Sigmoid colon (tissue), 7 donors: ENCODE results near the gene ATP9A. TPM values are rescaled to one million over a fixed set of nuclear protein-coding genes. Genes with fewer than 3 reads are reported as not detected.

ENCODE experiments used
- DNase-seq: peaks from one replicate; pipeline ENCODE4 v3.0.0-alpha.2; 2019
- H3K27ac ChIP-seq, 4 donors: fragments of 200-600 bp; sonication (generic); one replicate each; pipeline ENCODE4 v1.5.1; 2016 to 2019; ENCODE audit warnings: mild to moderate bottlenecking in 1 of 4
- H3K27me3 ChIP-seq, 3 donors: fragments of 200-600 bp; sonication (generic); one replicate each; pipeline ENCODE4 v1.5.1; 2019; ENCODE audit warnings: mild to moderate bottlenecking in 1 of 3
- H3K36me3 ChIP-seq, 4 donors: fragments of 200-600 bp; sonication (generic); one replicate each; pipeline ENCODE4 v1.5.1; 2016 to 2019
- H3K4me1 ChIP-seq, 4 donors: fragments of 200-600 bp; sonication (generic); one replicate each; pipeline ENCODE4 v1.5.1; 2017 to 2019
- H3K4me3 ChIP-seq, 4 donors: fragments of 200-600 bp; sonication (generic); one replicate each; pipeline ENCODE4 v1.5.1; 2017 to 2019; ENCODE audit warnings: mild to moderate bottlenecking in 2 of 4, moderate library complexity in 1 of 4
- H3K9me3 ChIP-seq, 4 donors: fragments of 200-600 bp in 3 of 4; sonication (generic) in 3 of 4; one replicate each; pipeline versions ENCODE4 v1.5.1 to v1.6.1; 2013 to 2019
- EP300 ChIP-seq, 4 donors: sonication (generic); formaldehyde crosslinking; IDR thresholded peaks; one replicate each; pipeline ENCODE4 v1.6.1; 2017; ENCODE audit warnings: antibody characterized with exemption in 4 of 4
- POLR2A ChIP-seq, 2 donors: fragments of 450-650 bp; IDR thresholded peaks; one replicate each; pipeline ENCODE4 v1.6.1; 2016; ENCODE audit warnings: antibody characterized with exemption in 2 of 2, mild to moderate bottlenecking in 2 of 2, moderate library complexity in 2 of 2
- POLR2AphosphoS5 ChIP-seq, 4 donors: sonication (generic); formaldehyde crosslinking; IDR thresholded peaks; one replicate each; pipeline ENCODE4 v1.6.1; 2017; ENCODE audit warnings: antibody characterized with exemption in 4 of 4
- WGBS, 2 donors: extraction: QIAGEN DNeasy Blood & Tissue Kit; methylation state at CpG; one replicate each; pipeline ENCODE4 v1.1.7; 2013; 5-methylcytosine and 5-hydroxymethylcytosine counted together
- intact Hi-C: fragments of 100-400 bp; cut with DNase I; formaldehyde crosslinking; loops from one replicate; pipeline ENCODE4 v1.15.1; 2023
- polyA plus RNA-seq, 3 donors: library from polyadenylated mRNA; stranded (reverse); fragments of 200-250 nt; gene quantifications; one replicate each; pipeline ENCODE4 v1.2.3, GENCODE V29; 2013
- total RNA-seq, 4 donors: library from RNA; depleted of rRNA; stranded (reverse); fragments of >200 nt; gene quantifications; one replicate each; pipeline ENCODE4 v1.1.0, GENCODE V29; 2016
- TF ChIP-seq, protein P1 (sequence below), 4 experiments: fragments of 450-650 bp in 3 of 4; fragments of 200-600 bp in 1 of 4; IDR thresholded peaks; one replicate each; pipeline ENCODE4 v1.5.1; 2016 to 2019; ENCODE audit warnings: antibody characterized with exemption in 4 of 4, mild to moderate bottlenecking in 3 of 4, moderate library complexity in 2 of 4
- donor health status: healthy with polysubstance abuse.
- donor health status: Bipolar disorder and iron deficiency.
- donor health status: healthy.

The ATP9A gene
- total and polyA plus RNA-seq, 7 donors: 4.2 to 34.8 (median 31.0) TPM

DNA sequence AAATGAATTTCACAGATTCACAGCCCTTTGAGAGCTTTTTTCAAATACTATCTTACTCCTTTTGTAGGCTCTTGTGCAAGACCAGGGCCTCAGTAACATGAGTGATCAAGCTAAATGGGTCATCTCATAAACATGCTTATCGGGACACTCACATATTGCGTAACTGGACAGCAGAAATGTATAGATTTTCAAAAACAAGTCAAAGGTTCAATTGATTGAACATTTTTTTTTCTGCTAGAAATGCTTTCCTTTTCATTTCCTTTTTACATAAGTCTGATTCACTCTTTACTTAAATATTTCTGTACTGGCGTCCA, 42.8 kb upstream of the ATP9A start:
- Histone ChIP-seq H3K27me3 (no peaks in the 10 kb centered on the region), H3K4me1 (no peaks in the 10 kb centered on the region), H3K36me3 (no peaks in the 10 kb centered on the region), H3K27ac (no peak overlapping the region), H3K9me3 (no peaks in the 10 kb centered on the region), H3K4me3 (no peak overlapping the region)
- intact Hi-C loops: no loop called here
- TF ChIP-seq POLR2A (IDR thresholded peaks at IDR 0.05) (no peak), EP300 (IDR thresholded peaks at IDR 0.05) (no peak), POLR2AphosphoS5 (IDR thresholded peaks at IDR 0.05) (no peak)
- TF ChIP-seq, protein P1, sequence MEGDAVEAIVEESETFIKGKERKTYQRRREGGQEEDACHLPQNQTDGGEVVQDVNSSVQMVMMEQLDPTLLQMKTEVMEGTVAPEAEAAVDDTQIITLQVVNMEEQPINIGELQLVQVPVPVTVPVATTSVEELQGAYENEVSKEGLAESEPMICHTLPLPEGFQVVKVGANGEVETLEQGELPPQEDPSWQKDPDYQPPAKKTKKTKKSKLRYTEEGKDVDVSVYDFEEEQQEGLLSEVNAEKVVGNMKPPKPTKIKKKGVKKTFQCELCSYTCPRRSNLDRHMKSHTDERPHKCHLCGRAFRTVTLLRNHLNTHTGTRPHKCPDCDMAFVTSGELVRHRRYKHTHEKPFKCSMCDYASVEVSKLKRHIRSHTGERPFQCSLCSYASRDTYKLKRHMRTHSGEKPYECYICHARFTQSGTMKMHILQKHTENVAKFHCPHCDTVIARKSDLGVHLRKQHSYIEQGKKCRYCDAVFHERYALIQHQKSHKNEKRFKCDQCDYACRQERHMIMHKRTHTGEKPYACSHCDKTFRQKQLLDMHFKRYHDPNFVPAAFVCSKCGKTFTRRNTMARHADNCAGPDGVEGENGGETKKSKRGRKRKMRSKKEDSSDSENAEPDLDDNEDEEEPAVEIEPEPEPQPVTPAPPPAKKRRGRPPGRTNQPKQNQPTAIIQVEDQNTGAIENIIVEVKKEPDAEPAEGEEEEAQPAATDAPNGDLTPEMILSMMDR (IDR thresholded peaks at IDR 0.05): no peak
- no peak for DNase-seq
- 83 to 85% methylated on average over 3 of the region's 3 CpGs for WGBS, 2 donors

- Histone ChIP-seq H3K4me3 (no peak overlapping the region), H3K9me3 (no peaks in the 10 kb centered on the region), H3K36me3 (no peaks in the 10 kb centered on the region), H3K27me3 (no peaks in the 10 kb centered on the region), H3K4me1 (no peaks in the 10 kb centered on the region), H3K27ac (no peak overlapping the region)
- TF ChIP-seq EP300 (IDR thresholded peaks at IDR 0.05) (no peak), POLR2A (IDR thresholded peaks at IDR 0.05) (no peak), POLR2AphosphoS5 (IDR thresholded peaks at IDR 0.05) (no peak)
- TF ChIP-seq, protein P1 (IDR thresholded peaks at IDR 0.05): no peak
- intact Hi-C loops: no loop called here
- no peak for DNase-seq
- 89 to 91% methylated on average over 13 of the region's 13 CpGs for WGBS, 2 donors
These were observed 42.2 kb upstream of the ATP9A start for GRCh38 chr20:51810155-51811041.

DNA sequence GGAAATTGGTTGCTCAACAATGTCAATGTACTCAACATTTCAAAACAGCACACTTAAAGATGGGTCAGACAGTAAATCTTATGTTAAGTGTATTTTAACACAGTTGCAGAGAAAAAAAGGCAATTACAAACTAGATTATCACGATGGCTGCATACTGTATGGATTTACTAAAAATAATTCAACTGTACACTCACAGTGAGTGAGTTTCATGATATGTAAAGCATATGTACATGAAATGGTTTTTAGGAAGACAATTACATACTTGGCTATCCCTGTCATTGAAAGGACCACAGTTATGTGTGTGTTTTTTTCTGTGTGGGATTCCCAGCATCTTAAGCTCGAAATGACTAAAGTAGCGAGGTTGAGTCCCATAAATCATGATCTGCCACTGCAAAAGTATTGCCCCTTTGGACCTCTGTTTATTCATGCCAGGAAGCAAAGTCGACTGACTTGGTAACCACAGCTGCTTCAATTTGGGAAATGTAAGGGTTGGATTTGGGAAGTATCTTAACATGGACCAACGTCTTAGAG, 39.6 kb upstream of the ATP9A start:
- no peaks in the 10 kb centered on the region for H3K4me1 ChIP-seq
- WGBS, 2 donors: 52 to 63% methylated on average over 5 of the region's 5 CpGs
- no peak for TF ChIP-seq POLR2AphosphoS5 (IDR thresholded peaks at IDR 0.05)
- TF ChIP-seq, protein P1 (IDR thresholded peaks at IDR 0.05): no peak
- TF ChIP-seq POLR2A (IDR thresholded peaks at IDR 0.05): no peak
- no peak for TF ChIP-seq EP300 (IDR thresholded peaks at IDR 0.05)
- no peaks in the 10 kb centered on the region for H3K9me3 ChIP-seq
- no peaks in the 10 kb centered on the region for H3K36me3 ChIP-seq
- no peak overlapping the region for H3K27ac ChIP-seq
- intact Hi-C loops: no loop called here
- DNase-seq: no peak
- no peak overlapping the region for H3K4me3 ChIP-seq
- peaks cover 0 to 2% (median 0%) of the 10 kb centered on the region in 3 donors for H3K27me3 ChIP-seq

DNA sequence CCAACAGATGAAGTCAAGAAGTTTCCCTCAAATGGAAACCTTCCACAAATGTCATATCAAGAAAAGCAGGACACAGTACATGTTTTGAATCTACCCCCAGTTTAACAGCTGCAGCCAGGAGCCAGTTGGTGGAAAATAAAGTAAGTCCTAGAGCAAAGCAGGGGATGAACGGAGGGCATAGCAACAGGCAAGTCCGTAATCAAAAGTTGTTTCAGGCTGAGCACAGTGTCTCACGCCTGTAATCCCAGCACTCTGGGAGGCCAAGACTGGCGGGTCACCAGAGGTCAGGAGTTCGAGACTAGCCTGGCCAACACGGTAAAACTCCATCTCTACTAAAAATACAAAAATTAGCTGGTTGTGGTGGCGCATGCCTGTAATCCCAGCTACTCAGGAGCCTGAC, 36.6 kb upstream of the ATP9A start:
- Histone ChIP-seq H3K36me3 (no peaks in the 10 kb centered on the region), H3K9me3 (no peaks in the 10 kb centered on the region), H3K4me1 (peaks cover 0 to 24% (median 24%) of the 10 kb centered on the region in 4 donors), H3K27ac (no peak overlapping the region), H3K27me3 (peaks cover 19 to 32% (median 27%) of the 10 kb centered on the region in 3 donors), H3K4me3 (no peak overlapping the region)
- no peak for DNase-seq
- 88 to 90% methylated on average over 7 of the region's 7 CpGs for WGBS, 2 donors
- intact Hi-C loops: no loop called here
- TF ChIP-seq, protein P1 (IDR thresholded peaks at IDR 0.05): no peak
- TF ChIP-seq POLR2AphosphoS5 (IDR thresholded peaks at IDR 0.05) (no peak), POLR2A (IDR thresholded peaks at IDR 0.05) (no peak), EP300 (IDR thresholded peaks at IDR 0.05) (no peak)
